ENCODE results near the gene MAPK10.

Gene MAPK10

GRCh38 chr4:86250006-86250405 lies 109.8 kb downstream of the MAPK10 start:
- Mint-ChIP-seq H3K9me3 (peaks cover 0 to 8% of the 10 kb centered on the region in 2 donors), H3K4me3 (no peak overlapping the region), H3K36me3 (ENCODE audit: insufficient read depth) (no peaks in the 10 kb centered on the region), H3K4me1 (ENCODE audit: low read depth in 2 of 2) (no peaks in the 10 kb centered on the region), H3K27me3 (no peaks in the 10 kb centered on the region), H3K27ac (no peak overlapping the region)
- DNase-seq (no peak), ATAC-seq (replicated peaks) (no peak)

GRCh38 chr4:86249074-86249473 lies 110.8 kb downstream of the MAPK10 start:
- H3K4me3 Mint-ChIP-seq: no peak overlapping the region
- no peaks in the 10 kb centered on the region for H3K4me1 Mint-ChIP-seq (ENCODE audit: low read depth in 2 of 2)
- no peak for ATAC-seq (replicated peaks)

GRCh38 chr4:86247906-86248305 lies 111.9 kb downstream of the MAPK10 start:
- no peaks in the 10 kb centered on the region for H3K4me1 Mint-ChIP-seq (ENCODE audit: low read depth in 2 of 2)
- H3K27me3 Mint-ChIP-seq: no peaks in the 10 kb centered on the region
- ATAC-seq (replicated peaks): no peak
- no peak overlapping the region for H3K27ac Mint-ChIP-seq
- H3K9me3 Mint-ChIP-seq: peaks cover 3 to 18% of the 10 kb centered on the region in 2 donors
- no peak for DNase-seq
- H3K4me3 Mint-ChIP-seq: no peak overlapping the region
- H3K36me3 Mint-ChIP-seq (ENCODE audit: insufficient read depth): no peaks in the 10 kb centered on the region

More at GRCh38 chr4:86249074-86249473, 110.8 kb downstream of the MAPK10 start:
- Mint-ChIP-seq H3K27ac (no peak overlapping the region), H3K27me3 (no peaks in the 10 kb centered on the region), H3K9me3 (peaks cover 0 to 8% of the 10 kb centered on the region in 2 donors), H3K36me3 (ENCODE audit: insufficient read depth) (no peaks in the 10 kb centered on the region)
- DNase-seq: no peak

- Mint-ChIP-seq H3K9me3 (peaks cover 3 to 18% of the 10 kb centered on the region in 2 donors), H3K4me3 (no peak overlapping the region), H3K4me1 (ENCODE audit: low read depth in 2 of 2) (no peaks in the 10 kb centered on the region), H3K36me3 (ENCODE audit: insufficient read depth) (no peaks in the 10 kb centered on the region), H3K27ac (no peak overlapping the region), H3K27me3 (no peaks in the 10 kb centered on the region)
- DNase-seq: no peak
- no peak for ATAC-seq (replicated peaks)
These were observed 112.5 kb downstream of the MAPK10 start for GRCh38 chr4:86247320-86247719.

DNA sequence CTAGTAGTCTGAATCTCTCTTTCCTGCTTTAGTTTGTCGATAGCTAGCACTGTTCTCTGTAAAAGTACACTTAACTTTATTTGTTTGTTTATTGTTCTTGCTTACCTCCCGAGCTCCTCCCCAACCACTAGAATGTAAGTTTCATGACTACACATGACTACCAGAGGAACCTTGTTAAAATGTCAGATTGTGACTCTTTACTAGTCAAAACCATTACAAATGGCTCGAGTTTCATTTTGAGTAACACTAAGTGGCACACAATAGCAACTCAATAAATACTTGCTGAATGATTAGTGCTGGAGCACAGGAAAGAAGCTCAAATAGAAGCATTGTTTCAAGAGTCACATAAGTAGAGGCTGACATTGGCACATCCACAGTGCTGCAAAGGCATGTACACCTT lies 116.1 kb downstream of the MAPK10 start:
- Mint-ChIP-seq H3K4me3 (no peak overlapping the region), H3K27me3 (no peaks in the 10 kb centered on the region), H3K36me3 (ENCODE audit: insufficient read depth) (no peaks in the 10 kb centered on the region), H3K9me3 (peaks cover 11 to 47% of the 10 kb centered on the region in 2 donors), H3K4me1 (ENCODE audit: low read depth in 2 of 2) (no peaks in the 10 kb centered on the region), H3K27ac (no peak overlapping the region)
- no peak for ATAC-seq (replicated peaks)
- no peak for DNase-seq

- no peak for DNase-seq
- H3K27ac Mint-ChIP-seq: no peak overlapping the region
- no peaks in the 10 kb centered on the region for H3K27me3 Mint-ChIP-seq
- ATAC-seq (replicated peaks): no peak
- H3K9me3 Mint-ChIP-seq: peaks cover 11 to 45% of the 10 kb centered on the region in 2 donors
- H3K4me1 Mint-ChIP-seq (ENCODE audit: low read depth in 2 of 2): no peaks in the 10 kb centered on the region
- no peak overlapping the region for H3K4me3 Mint-ChIP-seq
- H3K36me3 Mint-ChIP-seq (ENCODE audit: insufficient read depth): no peaks in the 10 kb centered on the region
These were observed 117.2 kb downstream of the MAPK10 start for GRCh38 chr4:86242677-86243076.

GRCh38 chr4:86235549-86235948 lies 124.3 kb downstream of the MAPK10 start:
- ATAC-seq (replicated peaks) (no peak), DNase-seq (no peak)
- no peak overlapping the region for H3K27ac Mint-ChIP-seq
- H3K36me3 Mint-ChIP-seq (ENCODE audit: insufficient read depth): no peaks in the 10 kb centered on the region
- no peak overlapping the region for H3K4me3 Mint-ChIP-seq
- H3K9me3 Mint-ChIP-seq: peaks cover 3 to 19% of the 10 kb centered on the region in 2 donors
- no peaks in the 10 kb centered on the region for H3K27me3 Mint-ChIP-seq
- no peaks in the 10 kb centered on the region for H3K4me1 Mint-ChIP-seq (ENCODE audit: low read depth in 2 of 2)

- H3K4me1 Mint-ChIP-seq (ENCODE audit: low read depth in 2 of 2): no peaks in the 10 kb centered on the region
- DNase-seq (no peak), ATAC-seq (replicated peaks) (no peak)
- H3K36me3 Mint-ChIP-seq (ENCODE audit: insufficient read depth): no peaks in the 10 kb centered on the region
- no peaks in the 10 kb centered on the region for H3K27me3 Mint-ChIP-seq
- peaks cover 0 to 8% of the 10 kb centered on the region in 2 donors for H3K9me3 Mint-ChIP-seq
- no peak overlapping the region for H3K27ac Mint-ChIP-seq
- H3K4me3 Mint-ChIP-seq: no peak overlapping the region
These were observed 126.2 kb downstream of the MAPK10 start for GRCh38 chr4:86233681-86234080.

DNA sequence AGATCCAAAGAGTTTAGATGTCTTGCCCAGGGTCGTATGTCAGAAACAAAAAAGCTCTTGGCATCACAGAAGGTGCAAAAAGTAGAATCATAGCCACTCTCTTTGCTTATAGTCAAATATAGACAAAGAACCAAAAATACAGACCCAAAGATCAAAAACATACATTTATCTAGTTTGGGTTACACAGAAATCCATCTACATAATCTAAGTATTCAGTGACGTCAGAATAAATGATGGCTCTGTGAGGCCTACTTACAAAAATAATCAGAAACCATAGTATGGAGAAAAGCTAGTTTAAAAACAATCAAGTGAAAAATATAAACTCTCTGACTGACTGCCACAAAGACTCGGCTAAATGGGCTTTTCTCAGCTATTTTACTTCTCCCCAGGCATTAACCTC lies 126.8 kb downstream of the MAPK10 start:
- no peaks in the 10 kb centered on the region for H3K27me3 Mint-ChIP-seq
- H3K9me3 Mint-ChIP-seq: peaks cover 0 to 8% of the 10 kb centered on the region in 2 donors
- H3K4me1 Mint-ChIP-seq (ENCODE audit: low read depth in 2 of 2): no peaks in the 10 kb centered on the region
- no peaks in the 10 kb centered on the region for H3K36me3 Mint-ChIP-seq (ENCODE audit: insufficient read depth)
- DNase-seq (no peak), ATAC-seq (replicated peaks) (no peak)
- no peak overlapping the region for H3K27ac Mint-ChIP-seq
- no peak overlapping the region for H3K4me3 Mint-ChIP-seq

GRCh38 chr4:86223472-86223871 lies 136.4 kb downstream of the MAPK10 start:
- H3K27me3 Mint-ChIP-seq: no peaks in the 10 kb centered on the region
- no peak for DNase-seq

DNA sequence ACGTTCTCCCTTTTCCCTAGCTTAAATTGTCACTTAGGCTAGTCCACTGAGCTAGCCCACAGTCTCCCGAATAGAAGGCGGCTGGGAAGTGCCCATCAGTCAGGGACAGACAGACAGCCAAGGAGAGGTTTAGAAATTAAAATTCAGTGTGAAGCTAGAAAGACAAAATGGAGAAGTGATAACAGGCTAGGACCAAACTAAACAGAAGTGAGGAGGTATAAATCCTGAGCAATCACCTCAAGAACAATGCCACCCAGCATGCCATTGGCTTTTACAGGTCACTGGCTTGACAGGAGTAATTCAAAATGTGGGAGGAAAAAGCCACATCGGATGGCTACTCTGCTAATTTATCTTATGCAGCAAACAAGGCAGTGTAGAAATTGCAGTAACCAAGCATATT lies 138.9 kb downstream of the MAPK10 start:
- no peaks in the 10 kb centered on the region for H3K27me3 Mint-ChIP-seq
- DNase-seq: no peak
- no peaks in the 10 kb centered on the region for H3K36me3 Mint-ChIP-seq (ENCODE audit: insufficient read depth)
- ATAC-seq (replicated peaks): no peak
- H3K4me1 Mint-ChIP-seq (ENCODE audit: low read depth in 2 of 2): no peaks in the 10 kb centered on the region
- no peak overlapping the region for H3K27ac Mint-ChIP-seq
- H3K4me3 Mint-ChIP-seq: no peak overlapping the region
- peaks cover 10 to 27% of the 10 kb centered on the region in 2 donors for H3K9me3 Mint-ChIP-seq

More at GRCh38 chr4:86223472-86223871, 136.4 kb downstream of the MAPK10 start:
- H3K9me3 Mint-ChIP-seq: peaks cover 10 to 27% of the 10 kb centered on the region in 2 donors
- H3K36me3 Mint-ChIP-seq (ENCODE audit: insufficient read depth): no peaks in the 10 kb centered on the region
- no peak overlapping the region for H3K27ac Mint-ChIP-seq
- ATAC-seq (replicated peaks): no peak
- no peak overlapping the region for H3K4me3 Mint-ChIP-seq
- H3K4me1 Mint-ChIP-seq (ENCODE audit: low read depth in 2 of 2): no peaks in the 10 kb centered on the region

DNA sequence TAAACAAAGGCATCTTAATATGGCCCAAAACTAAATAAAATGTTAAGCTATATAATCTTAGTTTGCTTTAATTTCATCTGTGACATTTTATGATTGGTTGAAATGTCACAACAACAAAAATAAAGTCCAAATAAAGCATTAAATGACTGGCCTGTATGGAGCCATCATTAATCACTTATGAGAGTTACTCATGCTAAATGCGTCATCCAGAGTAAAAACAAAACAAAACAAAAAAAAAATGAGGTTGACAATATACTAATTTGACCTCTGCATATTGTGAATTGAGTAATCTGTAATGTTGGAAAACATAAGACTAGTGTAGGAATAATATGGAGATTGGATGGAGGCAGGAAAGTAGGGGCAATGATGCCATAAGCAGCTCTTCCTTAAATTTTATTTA lies 139.7 kb downstream of the MAPK10 start:
- no peak for DNase-seq
- H3K27ac Mint-ChIP-seq: no peak overlapping the region
- ATAC-seq (replicated peaks): no peak
- H3K4me3 Mint-ChIP-seq: no peak overlapping the region
- peaks cover 11 to 29% of the 10 kb centered on the region in 2 donors for H3K9me3 Mint-ChIP-seq
- no peaks in the 10 kb centered on the region for H3K4me1 Mint-ChIP-seq (ENCODE audit: low read depth in 2 of 2)
- H3K27me3 Mint-ChIP-seq: no peaks in the 10 kb centered on the region
- H3K36me3 Mint-ChIP-seq (ENCODE audit: insufficient read depth): no peaks in the 10 kb centered on the region

- Mint-ChIP-seq H3K4me3 (no peak overlapping the region), H3K27me3 (no peaks in the 10 kb centered on the region), H3K9me3 (peaks cover 15 to 30% of the 10 kb centered on the region in 2 donors), H3K27ac (no peak overlapping the region), H3K36me3 (ENCODE audit: insufficient read depth) (no peaks in the 10 kb centered on the region), H3K4me1 (ENCODE audit: low read depth in 2 of 2) (no peaks in the 10 kb centered on the region)
- ATAC-seq (replicated peaks) (no peak), DNase-seq (no peak)
These were observed 140.9 kb downstream of the MAPK10 start for GRCh38 chr4:86218746-86219473.

- DNase-seq (no peak), ATAC-seq (replicated peaks) (no peak)
- no peaks in the 10 kb centered on the region for H3K27me3 Mint-ChIP-seq
- no peaks in the 10 kb centered on the region for H3K4me1 Mint-ChIP-seq (ENCODE audit: low read depth in 2 of 2)
- no peak overlapping the region for H3K27ac Mint-ChIP-seq
- H3K4me3 Mint-ChIP-seq: no peak overlapping the region
- peaks cover 0 to 2% of the 10 kb centered on the region in 2 donors for H3K9me3 Mint-ChIP-seq
- no peaks in the 10 kb centered on the region for H3K36me3 Mint-ChIP-seq (ENCODE audit: insufficient read depth)
These were observed 156.7 kb downstream of the MAPK10 start for GRCh38 chr4:86203176-86203575.
